SJSA1 (cell line): Measurements from ENCODE around the gene YES1. TPM values are rescaled to one million over a fixed set of nuclear protein-coding genes. Genes with fewer than 3 reads are reported as not detected.
"Not testable (repeated sequence)": the region's sequence is repeated elsewhere in the genome, so short reads cannot be mapped to it uniquely, and the experiment has no call there.

Source experiments
- DNase-seq, 2 experiments: peaks; one replicate each; pipeline ENCODE4 v3.0.0-alpha.2; 2015 to 2020; ENCODE audit warnings: low spot score in 2 of 2, low read depth in 1 of 2
- H3K27ac ChIP-seq: fragments of 250-450 bp; sonication (Bioruptor Pico); 2 replicates; pipeline ENCODE4 v1.5.1; 2020; ENCODE audit warnings: mild to moderate bottlenecking, moderate library complexity
- H3K27me3 ChIP-seq: fragments of 250-450 bp; sonication (Bioruptor Pico); replicated peaks from 2 replicates; pipeline ENCODE4 v1.5.1; 2020; ENCODE audit warnings: mild to moderate bottlenecking, moderate library complexity
- H3K36me3 ChIP-seq: fragments of 250-450 bp; sonication (Bioruptor Pico); 2 replicates; pipeline ENCODE4 v1.5.1; 2020; ENCODE audit warnings: mild to moderate bottlenecking
- H3K4me1 ChIP-seq: fragments of 250-450 bp; sonication (Bioruptor Pico); replicated peaks from 2 replicates; pipeline ENCODE4 v1.6.1; 2021; ENCODE audit warnings: mild to moderate bottlenecking
- H3K4me3 ChIP-seq: fragments of 250-450 bp; sonication (Bioruptor Pico); 2 replicates; pipeline ENCODE4 v1.5.1; 2020; ENCODE audit warnings: mild to moderate bottlenecking
- H3K9me3 ChIP-seq: fragments of 250-450 bp; sonication (Bioruptor Pico); replicated peaks from 2 replicates; pipeline ENCODE4 v1.5.1; 2020; ENCODE audit warnings: mild to moderate bottlenecking
- total RNA-seq: library from RNA; depleted of rRNA; stranded (reverse); fragments of >200 nt; shearing (Covaris generic); gene quantifications from 2 replicates; pipeline ENCODE4 v1.2.3, GENCODE V29; 2014

Gene YES1
- total RNA-seq, 1 experiment from 2014 or later: 134 TPM

- DNase-seq: no peak
- Histone ChIP-seq H3K27ac (no peak overlapping the region), H3K27me3 (no peaks in the 10 kb centered on the region), H3K9me3 (no peaks in the 10 kb centered on the region), H3K4me3 (no peak overlapping the region), H3K36me3 (peaks cover 14% of the 10 kb centered on the region), H3K4me1 (no peaks in the 10 kb centered on the region)
Observed at GRCh38 chr18:688323-688722, 123.7 kb downstream of the YES1 start.

DNA sequence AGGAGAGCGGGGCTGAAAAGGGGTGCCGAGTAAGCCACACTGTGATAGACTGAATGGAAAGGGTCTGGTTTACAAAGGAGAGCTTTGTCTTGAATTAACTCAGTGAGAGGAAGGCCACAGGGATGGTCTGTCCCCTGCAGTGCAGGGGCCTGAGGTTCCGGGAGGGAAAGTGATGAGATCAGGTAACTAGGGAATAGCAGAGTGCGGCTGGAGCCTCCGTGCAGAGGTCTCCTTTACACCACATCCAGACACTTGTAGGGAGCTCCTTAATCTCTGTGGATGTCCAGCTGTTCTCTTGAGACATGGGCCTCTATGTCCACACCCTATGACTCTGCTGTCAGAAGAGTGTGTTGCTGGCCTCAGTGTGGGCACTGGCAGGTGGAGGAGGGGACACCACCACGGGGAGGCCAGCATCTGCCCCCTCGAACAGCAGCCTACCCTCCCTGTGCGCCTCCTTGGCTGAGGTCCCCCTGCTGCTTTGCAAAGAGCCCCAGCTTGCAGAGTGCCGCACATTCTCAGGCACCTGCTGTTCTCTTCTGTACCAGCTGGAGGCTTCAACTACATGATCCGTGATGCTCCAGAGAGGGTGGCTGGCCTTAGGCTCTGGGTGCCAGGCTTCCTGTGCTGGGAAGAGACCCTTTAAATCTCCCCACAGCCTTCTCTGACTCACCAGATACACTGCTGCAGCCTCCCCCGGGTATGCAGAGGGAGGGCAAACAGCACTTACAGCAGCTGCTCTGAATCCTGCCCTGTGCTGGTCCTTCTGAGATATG, 125.5 kb downstream of the YES1 start:
- peak in 1 of 2 experiments; percentile 33 for DNase-seq
- H3K4me1 ChIP-seq: no peaks in the 10 kb centered on the region
- no peak overlapping the region for H3K27ac ChIP-seq
- no peaks in the 10 kb centered on the region for H3K9me3 ChIP-seq
- H3K36me3 ChIP-seq: peaks cover 15% of the 10 kb centered on the region
- no peak overlapping the region for H3K4me3 ChIP-seq
- H3K27me3 ChIP-seq: no peaks in the 10 kb centered on the region

- no peaks in the 10 kb centered on the region for H3K4me1 ChIP-seq
- peak in 1 of 2 experiments; percentile 5 for DNase-seq
Observed at GRCh38 chr18:685438-685837, 126.6 kb downstream of the YES1 start.

DNA sequence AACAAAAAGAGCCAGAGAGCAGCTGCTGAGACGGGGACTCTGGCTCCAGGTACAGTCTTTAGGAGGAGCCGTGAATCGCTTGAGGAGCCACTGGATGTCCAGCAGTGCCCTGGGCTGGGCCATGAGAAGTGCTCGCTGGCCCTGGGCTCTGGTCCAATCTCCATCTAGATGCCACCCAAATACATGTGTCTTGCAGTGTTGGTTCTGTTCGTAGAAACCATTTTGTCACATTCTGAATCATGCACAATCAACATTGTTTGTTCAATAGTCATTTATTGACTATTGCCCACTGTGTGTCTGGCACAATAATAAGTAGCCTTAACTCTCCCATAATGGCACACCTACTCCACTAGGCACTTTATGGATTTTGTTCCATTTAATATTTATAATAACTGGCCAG, 128.5 kb downstream of the YES1 start:
- DNase-seq: peak in 1 of 2 experiments; percentile 19

More at GRCh38 chr18:685438-685837, 126.6 kb downstream of the YES1 start:
- no peaks in the 10 kb centered on the region for H3K9me3 ChIP-seq
- H3K27ac ChIP-seq: no peak overlapping the region
- no peak overlapping the region for H3K4me3 ChIP-seq
- no peaks in the 10 kb centered on the region for H3K27me3 ChIP-seq
- peaks cover 21% of the 10 kb centered on the region for H3K36me3 ChIP-seq

GRCh38 chr18:682833-683232, 129.2 kb downstream of the YES1 start:
- Histone ChIP-seq H3K4me1 (no peaks in the 10 kb centered on the region), H3K27ac (no peak overlapping the region), H3K9me3 (no peaks in the 10 kb centered on the region), H3K36me3 (peaks cover 24% of the 10 kb centered on the region), H3K27me3 (no peaks in the 10 kb centered on the region), H3K4me3 (no peak overlapping the region)
- DNase-seq: no peak

More for the DNA sequence above, 128.5 kb downstream of the YES1 start:
- Histone ChIP-seq H3K27ac (no peak overlapping the region), H3K27me3 (no peaks in the 10 kb centered on the region), H3K4me1 (no peaks in the 10 kb centered on the region), H3K36me3 (peaks cover 17% of the 10 kb centered on the region), H3K4me3 (no peak overlapping the region), H3K9me3 (no peaks in the 10 kb centered on the region)

- H3K36me3 ChIP-seq: peaks cover 22% of the 10 kb centered on the region
- not testable (repeated sequence) for H3K4me1 ChIP-seq, H3K9me3 ChIP-seq, H3K27ac ChIP-seq, H3K4me3 ChIP-seq, H3K27me3 ChIP-seq
- peak in 1 of 2 experiments; percentile 17 for DNase-seq
Observed at GRCh38 chr18:682416-682815, 129.6 kb downstream of the YES1 start.

DNA sequence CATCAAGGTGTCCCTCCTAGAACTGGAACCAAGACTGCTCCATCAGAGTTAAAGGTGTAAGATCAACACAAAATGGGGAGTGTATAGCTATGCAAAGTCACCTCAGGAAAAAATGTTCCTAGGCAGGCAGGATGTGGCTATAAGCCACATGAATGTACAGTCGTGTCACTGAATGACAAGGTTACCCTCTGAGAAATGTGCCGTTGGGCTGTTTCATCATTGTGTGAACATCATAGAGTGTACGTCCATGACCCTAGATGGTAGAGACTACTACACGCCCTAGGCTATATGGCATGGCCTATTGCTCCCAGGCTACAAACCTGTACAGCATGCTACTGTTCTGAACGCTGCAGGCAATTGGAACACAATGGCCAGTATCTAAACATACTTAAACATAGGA, 130.1 kb downstream of the YES1 start:
- Histone ChIP-seq H3K27me3 (no peaks in the 10 kb centered on the region), H3K27ac (no peak overlapping the region), H3K9me3 (no peaks in the 10 kb centered on the region), H3K4me1 (no peaks in the 10 kb centered on the region), H3K4me3 (no peak overlapping the region), H3K36me3 (peaks cover 24% of the 10 kb centered on the region)
- DNase-seq: peak in 1 of 2 experiments; percentile 3

GRCh38 chr18:680392-680791, 131.7 kb downstream of the YES1 start:
- no peaks in the 10 kb centered on the region for H3K4me1 ChIP-seq
- H3K9me3 ChIP-seq: no peaks in the 10 kb centered on the region

DNA sequence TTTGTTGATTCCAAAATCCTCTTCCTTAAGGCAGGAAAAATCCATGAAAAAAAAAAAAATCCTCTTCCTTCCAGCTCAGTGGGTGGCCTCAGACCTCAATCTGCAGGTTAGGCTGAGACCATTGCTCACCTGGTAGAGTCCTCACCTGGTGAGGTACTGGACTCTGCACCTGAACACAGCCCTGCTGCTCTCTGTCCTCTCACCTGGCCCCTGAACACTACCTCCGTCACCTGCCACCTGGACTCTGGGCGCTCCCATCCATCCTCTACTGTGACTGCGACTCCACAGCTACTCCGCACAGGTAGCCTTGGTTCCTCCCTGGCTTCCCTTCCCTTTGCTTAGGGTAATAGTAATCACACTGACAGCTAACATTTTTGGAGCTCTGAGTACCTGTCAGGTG, 132.5 kb downstream of the YES1 start:
- Histone ChIP-seq H3K27ac (no peak overlapping the region), H3K4me1 (no peaks in the 10 kb centered on the region), H3K27me3 (no peaks in the 10 kb centered on the region), H3K4me3 (no peak overlapping the region), H3K36me3 (peaks cover 49% of the 10 kb centered on the region), H3K9me3 (no peaks in the 10 kb centered on the region)
- DNase-seq: peak in 1 of 2 experiments; percentile 25

More at GRCh38 chr18:680392-680791, 131.7 kb downstream of the YES1 start:
- Histone ChIP-seq H3K36me3 (peaks cover 40% of the 10 kb centered on the region), H3K27ac (no peak overlapping the region), H3K27me3 (no peaks in the 10 kb centered on the region), H3K4me3 (no peak overlapping the region)
- DNase-seq: peak in 1 of 2 experiments; percentile 13

DNA sequence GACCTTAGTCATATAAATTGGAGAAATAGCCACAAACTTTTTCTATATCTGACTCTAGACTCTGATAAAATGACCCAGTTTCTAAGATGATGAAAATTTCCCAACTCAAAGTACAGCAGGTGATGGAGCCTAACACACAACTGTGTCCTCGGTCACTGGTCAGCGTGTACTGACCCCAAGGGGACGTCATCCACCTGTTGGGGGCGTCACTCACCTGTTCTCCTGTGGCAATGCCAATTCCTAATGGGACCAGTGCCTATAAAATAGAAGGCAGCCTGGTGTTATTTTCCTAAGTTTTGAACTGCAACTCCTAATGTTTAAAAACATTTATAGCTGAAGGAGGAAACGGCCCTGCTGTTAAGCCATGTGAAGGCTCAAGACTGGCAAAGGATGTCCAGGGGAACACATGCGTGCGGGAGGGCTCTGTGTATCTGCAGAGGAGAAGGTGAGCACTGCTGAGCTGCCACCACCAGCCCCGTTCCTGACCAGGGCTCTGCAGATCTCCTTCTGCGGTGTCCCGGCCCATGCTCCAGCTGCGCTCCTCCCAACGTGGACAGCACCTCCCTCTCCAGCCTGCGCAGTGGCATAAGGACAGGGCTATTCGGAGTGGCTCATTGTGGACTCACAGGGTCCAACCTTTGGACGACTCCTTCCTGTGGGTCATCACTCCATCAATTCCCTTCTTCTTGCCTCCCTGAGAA, 133.4 kb downstream of the YES1 start:
- peak in 1 of 2 experiments; percentile 32 for DNase-seq
- H3K27ac ChIP-seq: no peak overlapping the region
- no peaks in the 10 kb centered on the region for H3K27me3 ChIP-seq
- no peaks in the 10 kb centered on the region for H3K9me3 ChIP-seq
- peaks cover 57% of the 10 kb centered on the region for H3K36me3 ChIP-seq
- no peaks in the 10 kb centered on the region for H3K4me1 ChIP-seq
- H3K4me3 ChIP-seq: no peak overlapping the region

GRCh38 chr18:677951-678381, 134.1 kb downstream of the YES1 start:
- no peak for DNase-seq
- no peak overlapping the region for H3K4me3 ChIP-seq
- no peaks in the 10 kb centered on the region for H3K4me1 ChIP-seq
- H3K27me3 ChIP-seq: no peaks in the 10 kb centered on the region
- H3K27ac ChIP-seq: no peak overlapping the region
- H3K9me3 ChIP-seq: no peaks in the 10 kb centered on the region
- H3K36me3 ChIP-seq: peaks cover 63% of the 10 kb centered on the region

DNA sequence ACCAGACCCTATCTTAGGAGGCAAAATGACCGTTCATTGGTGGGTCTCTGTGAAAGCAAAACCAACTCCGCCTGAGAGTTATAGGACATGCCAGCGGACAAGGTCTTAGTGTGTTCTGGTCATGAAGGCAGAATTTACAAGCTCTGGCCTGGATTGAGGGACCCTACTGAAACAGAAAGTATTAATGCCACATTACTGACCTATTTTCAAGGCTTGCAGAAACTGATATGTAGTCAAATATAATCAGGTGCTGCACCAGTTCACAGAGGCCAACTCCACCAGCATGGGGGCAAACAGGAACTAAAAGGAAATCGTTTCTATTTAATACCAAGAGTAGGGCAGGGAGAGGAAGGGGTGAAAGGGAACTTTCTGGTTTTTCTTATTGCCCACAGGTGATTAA, 134.9 kb downstream of the YES1 start:
- Histone ChIP-seq H3K27me3 (no peaks in the 10 kb centered on the region), H3K27ac (no peak overlapping the region), H3K9me3 (no peaks in the 10 kb centered on the region), H3K4me1 (no peaks in the 10 kb centered on the region), H3K4me3 (no peak overlapping the region), H3K36me3 (peaks cover 66% of the 10 kb centered on the region)
- no peak for DNase-seq

DNA sequence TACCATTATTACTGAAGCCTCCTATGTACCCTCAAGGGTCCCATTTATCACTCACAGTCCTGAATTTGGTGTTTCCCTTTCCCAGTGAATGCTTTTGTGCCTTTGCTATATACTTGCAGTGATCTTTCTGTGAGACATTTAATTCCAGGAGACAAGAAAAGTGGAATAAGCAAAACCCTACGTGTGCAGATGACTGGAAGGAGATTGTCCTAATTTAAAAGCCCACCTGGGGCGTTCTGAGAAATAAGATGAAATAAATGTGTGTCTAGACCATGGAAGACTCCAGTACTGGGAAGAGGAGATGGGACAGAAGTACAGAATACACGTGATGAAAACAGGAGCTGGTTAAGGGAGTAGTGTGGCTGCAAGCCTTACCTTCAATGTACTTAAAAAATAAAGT, 135.3 kb downstream of the YES1 start:
- DNase-seq: no peak
- Histone ChIP-seq H3K4me3 (no peak overlapping the region), H3K36me3 (peaks cover 67% of the 10 kb centered on the region), H3K27ac (no peak overlapping the region), H3K4me1 (no peaks in the 10 kb centered on the region), H3K27me3 (no peaks in the 10 kb centered on the region), H3K9me3 (no peaks in the 10 kb centered on the region)

DNA sequence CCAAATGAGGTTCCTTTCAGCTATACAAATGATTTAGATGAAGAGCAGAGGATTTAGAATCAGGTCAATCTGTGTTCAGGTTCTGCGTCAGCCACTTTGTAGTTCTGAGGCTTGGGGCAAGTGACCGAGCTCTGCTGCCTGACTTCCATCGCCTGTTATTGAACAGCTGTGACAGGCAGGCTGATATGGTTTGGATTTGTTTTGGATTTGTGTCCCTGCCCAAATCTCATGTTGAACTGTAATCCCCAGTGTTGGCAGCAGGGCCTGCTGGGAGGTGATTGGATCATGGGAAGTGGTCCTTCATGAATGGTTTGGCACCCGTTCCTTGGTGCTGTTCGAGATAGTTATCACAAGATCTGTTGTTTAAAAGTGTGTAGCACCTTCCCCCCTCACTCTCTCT, 136.0 kb downstream of the YES1 start:
- H3K27me3 ChIP-seq: no peaks in the 10 kb centered on the region
- peaks cover 71% of the 10 kb centered on the region for H3K36me3 ChIP-seq
- H3K4me1 ChIP-seq: no peaks in the 10 kb centered on the region
- H3K9me3 ChIP-seq: no peaks in the 10 kb centered on the region
- DNase-seq: peak in 1 of 2 experiments; percentile 25
- H3K4me3 ChIP-seq: no peak overlapping the region
- no peak overlapping the region for H3K27ac ChIP-seq
